ENCODE data around the gene MEF2C. TPM values are rescaled to one million over a fixed set of nuclear protein-coding genes. Genes with fewer than 3 reads are reported as not detected.

Gene MEF2C
- total RNA-seq, 1 experiment from 2014 or later: 2.4 TPM

DNA sequence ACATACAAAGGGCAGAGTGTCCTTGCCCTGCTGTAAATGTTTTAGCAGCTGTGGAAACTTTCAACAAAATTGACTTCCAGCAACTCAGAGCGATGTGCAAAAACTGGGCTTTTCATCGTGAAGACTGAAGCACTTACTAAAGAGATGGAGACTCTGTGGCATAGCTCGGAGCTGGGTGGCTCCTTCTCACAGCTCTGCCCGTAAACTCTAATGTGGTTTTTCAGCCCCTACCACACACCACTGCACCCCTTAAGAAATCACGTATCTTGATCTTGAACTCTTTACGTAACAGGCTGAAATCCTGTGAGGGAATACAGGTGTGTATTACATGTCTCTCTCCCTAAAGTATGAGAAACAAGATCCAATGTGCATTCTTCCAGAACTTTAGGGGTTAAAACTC is 124.4 kb downstream of the MEF2C start:
- DNase-seq (ENCODE audit: low spot score): no peak

DNA sequence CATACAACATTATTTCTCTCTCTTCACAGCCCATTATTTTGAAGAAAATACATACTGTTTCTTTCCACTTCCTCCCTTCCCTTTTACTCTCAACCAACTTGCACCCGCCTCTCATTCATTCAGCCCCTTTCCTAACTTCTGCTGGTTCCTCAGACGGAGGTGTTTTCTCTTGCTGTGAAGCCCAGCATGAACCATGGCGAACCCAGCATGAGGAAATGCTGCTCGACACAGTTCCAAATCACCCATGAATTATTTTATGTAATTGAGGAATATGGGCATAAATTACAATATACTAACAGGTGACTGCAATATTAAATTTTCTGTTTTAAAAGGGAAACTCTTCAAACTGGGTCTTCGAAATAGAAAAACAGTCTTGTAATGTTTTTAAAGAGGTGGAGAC is 124.8 kb downstream of the MEF2C start:
- no peak for DNase-seq (ENCODE audit: low spot score)

DNA sequence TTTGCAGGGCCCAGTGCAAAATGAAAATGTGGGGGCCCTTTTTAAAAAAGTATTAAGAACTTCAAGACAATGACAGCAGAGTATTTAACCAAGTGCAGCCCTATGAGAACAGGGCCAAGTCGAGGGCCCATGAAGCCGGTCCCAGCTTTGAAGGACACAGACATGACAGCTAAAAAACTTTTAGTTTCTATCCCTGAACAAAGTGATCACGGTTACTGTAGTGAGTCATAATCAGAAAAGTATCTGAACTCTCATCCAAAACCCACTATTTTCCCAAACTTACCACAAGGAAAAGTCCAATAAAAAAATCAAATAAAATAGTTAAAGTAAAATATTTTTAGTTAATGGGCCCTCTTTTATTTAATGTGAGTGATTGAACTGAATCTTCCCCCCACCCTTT is 126.0 kb downstream of the MEF2C start:
- no peak for DNase-seq (ENCODE audit: low spot score)

DNA sequence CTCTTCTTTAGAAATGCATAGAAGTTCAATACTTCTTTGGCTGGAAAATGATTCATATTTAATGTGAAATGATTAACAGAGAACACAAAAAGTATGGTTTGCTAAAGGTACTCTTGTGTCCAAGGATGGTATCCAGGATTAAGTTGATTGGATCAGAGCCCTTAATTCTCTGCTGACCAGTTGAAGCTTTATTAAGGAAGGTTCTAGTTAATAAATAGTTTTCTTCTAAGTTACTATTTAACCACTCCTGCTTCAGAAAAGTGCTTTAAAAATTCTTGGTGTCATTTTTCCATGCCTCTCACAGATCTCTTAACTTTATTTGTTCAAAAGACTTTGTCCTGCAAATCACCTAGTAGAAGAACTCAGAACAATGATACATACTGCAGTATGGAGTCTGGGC is 134.3 kb downstream of the MEF2C start:
- DNase-seq (ENCODE audit: low spot score): no peak

DNA sequence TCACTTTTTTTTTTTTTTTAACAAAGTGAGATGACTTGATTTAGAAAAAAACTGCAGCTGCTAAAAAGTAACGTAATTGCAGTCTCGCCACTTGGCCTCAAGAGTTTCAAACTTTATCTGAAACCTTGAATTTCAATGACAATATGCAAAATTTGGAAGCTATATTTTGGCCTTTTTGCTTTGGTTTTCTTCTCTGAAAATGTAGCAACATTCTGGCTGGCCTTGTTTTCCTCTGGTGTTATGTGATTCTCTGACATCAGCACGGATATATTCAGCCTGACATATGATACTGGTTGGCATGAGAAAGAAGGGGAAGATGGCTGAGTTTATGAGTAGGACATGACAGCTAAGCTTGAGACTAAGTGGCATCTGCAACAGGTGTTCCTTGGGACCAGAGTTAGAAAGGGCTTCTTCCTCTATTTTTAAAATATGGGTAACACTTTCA is 136.5 kb downstream of the MEF2C start:
- no peak for DNase-seq (ENCODE audit: low spot score)

DNA sequence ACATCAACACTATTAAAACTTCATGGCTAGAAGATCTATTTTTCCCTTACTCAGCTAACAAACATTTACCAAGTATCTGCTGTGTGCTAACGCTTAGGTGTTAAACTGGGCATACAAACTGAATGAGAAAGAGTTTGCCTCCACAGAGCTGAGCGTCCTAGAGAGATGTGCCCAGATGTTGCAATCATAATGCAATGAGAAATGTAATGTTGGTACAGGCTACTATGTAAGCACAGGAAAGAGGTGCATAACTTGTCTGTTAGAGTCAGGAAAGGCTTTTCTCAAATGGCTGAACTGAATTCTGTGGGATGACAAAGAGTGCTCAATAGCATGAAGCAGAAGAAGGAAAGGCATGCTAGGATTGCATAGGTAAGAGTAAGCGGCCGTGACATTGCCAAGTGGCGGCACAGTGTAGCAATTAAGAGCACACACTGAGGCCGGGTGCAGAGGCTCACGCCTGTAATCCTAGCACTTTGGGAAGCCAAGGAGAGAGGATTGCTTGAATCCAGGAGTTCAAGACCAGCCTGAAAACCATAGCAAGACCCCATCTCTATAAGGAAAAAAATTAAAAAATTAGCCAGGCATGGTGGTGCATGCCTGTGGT is 137.8 kb downstream of the MEF2C start:
- no peak for DNase-seq (ENCODE audit: low spot score)

DNA sequence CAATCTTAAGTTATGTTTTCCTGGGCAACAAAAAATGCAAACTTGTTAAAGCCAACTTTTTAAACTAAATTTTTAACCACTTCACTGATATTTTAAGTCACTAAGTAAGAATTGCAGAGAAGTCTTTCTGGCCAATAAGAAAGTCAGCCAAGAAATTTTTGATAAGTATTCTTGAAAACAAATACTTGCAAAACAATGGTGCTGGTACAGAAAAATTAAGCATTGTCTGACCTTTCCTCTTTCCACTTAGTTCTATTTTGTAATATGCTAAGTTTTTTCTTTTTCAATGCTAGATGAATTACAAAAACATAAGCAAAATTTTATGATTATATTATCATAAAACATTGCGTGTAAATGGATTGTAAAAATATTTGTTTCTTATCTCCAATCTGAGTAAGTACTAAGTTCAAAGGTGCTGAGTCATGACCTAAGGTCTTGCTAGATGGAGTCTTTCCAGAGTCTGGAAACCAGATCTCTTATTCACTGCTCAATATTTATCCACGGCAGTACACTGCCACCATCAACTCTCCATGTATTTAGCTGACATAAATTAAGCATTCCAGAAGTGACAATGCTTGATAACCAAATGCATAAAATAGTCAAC is 139.7 kb downstream of the MEF2C start:
- DNase-seq (ENCODE audit: low spot score): no peak

DNA sequence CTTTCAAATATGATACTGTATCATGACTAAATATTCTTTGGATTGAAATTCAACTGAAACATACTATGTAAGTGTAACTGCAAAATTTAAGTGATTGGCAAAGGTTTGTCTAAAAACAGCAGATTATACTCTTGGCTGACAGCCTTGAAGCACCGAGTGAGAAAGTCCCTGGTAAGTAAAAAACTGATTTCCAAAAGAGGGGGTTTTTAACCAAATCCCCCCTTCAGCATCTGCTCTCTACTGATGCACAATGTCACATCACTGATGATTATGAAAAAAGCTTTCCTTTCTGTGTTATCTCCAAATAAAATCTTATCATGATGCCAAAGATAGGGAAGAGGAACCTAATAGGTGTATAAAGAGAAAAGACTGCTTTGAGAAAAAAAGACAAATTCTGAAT is 141.0 kb downstream of the MEF2C start:
- DNase-seq (ENCODE audit: low spot score): no peak

DNA sequence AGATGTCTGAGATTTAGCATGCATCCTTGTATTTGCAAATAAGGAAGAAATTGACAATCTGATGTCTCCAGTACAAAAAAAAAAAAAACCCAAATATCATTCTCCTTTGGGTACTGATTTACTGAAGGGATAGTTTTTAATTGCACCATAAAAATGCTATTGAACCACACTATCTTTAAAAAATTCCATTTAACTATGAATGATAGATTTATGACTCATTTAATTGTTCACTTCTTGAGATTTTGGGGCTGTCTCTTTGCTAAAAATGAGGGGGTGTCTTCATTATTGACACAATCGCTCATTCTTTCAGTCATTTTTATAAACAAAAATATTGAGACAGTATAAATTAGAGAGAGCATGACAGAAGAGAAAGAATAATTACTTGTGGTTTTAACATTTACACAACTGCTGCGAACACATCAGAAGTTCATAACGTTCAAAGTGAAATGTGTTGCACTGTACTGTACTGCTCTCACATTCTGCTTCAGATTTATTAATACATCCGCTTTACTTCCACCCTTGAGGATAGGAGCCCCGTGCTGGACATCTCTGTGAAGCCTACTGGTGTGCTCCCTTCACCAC is 142.3 kb downstream of the MEF2C start:
- DNase-seq (ENCODE audit: low spot score): no peak

DNA sequence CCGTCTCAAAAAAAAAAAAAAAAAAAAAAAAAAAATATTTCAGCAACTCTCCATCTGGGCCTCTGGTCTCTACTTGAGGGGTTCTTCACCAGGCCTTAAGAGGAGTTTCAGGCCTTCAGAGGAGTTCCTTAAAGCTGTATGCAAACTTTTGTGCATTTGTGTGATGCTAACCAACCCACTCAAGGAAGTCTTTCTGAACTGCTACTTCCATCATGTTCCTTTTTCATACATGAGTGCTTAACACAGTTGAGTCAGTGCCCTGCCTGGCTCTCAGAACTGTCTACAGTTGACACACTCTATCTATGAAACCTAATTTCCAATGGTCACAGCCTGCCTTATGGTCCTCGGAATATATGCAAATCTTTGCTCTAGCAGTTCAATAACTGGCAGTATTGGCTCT is 146.5 kb downstream of the MEF2C start:
- no peak for DNase-seq (ENCODE audit: low spot score)

DNA sequence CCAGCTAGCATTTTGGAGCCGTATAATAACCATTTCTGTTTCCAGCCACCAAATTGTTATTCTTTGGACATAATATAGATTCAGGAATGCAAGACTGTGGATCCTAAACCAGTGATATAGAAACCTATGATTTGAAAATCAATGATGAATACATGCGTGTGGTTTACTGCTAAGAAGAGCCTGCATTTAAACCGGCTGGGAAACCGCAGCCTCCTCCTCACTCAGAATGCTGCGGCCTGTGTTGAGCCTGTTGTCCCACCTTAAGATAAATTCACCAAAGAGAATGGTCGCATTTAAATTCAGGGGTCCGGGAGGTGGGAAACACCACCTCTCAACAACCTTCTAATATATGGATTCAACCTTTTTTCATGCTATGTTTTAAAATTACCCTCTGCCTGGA is 148.0 kb downstream of the MEF2C start:
- DNase-seq (ENCODE audit: low spot score): no peak

DNA sequence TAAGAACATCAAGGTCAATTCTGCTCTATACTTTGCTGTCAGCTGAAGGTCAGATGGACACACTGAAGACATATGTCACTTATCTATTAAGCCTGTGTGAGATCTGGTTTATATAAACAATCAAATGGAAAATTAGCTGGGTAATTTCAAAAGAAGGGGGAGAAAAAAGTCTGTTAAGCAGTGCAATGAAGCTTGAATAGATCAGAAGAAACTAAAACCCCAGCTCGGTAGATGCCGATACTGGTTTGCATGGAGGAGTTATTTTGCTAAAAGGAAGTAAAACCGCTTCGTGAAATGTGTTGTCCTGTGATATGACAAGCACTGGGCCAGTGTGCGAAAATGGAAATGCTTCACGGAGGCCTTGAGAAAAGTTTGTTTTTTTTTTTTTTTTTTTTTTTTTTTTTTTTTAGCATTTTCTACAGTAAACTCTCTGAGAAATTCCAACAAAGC is 148.8 kb downstream of the MEF2C start:
- no peak for DNase-seq (ENCODE audit: low spot score)

DNA sequence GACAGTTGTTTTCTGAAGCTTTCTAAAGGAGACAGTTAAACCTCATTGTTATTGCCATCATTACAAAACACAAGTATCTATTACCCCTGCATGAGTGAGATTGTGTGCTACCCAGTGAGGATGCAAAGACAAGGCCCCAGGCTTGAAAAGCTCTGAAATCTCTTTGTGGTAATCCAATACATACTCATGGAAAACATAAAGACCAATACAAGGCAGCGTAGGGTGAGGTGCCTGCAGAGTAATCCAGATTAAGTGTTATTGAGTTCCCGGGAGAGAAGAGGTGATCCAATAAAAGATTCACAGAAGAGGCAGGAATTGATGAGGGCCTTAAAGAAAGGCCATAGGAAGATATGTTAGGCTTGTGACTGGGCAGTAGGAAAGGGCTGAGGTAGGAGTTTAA is 150.1 kb downstream of the MEF2C start:
- DNase-seq (ENCODE audit: low spot score): no peak

DNA sequence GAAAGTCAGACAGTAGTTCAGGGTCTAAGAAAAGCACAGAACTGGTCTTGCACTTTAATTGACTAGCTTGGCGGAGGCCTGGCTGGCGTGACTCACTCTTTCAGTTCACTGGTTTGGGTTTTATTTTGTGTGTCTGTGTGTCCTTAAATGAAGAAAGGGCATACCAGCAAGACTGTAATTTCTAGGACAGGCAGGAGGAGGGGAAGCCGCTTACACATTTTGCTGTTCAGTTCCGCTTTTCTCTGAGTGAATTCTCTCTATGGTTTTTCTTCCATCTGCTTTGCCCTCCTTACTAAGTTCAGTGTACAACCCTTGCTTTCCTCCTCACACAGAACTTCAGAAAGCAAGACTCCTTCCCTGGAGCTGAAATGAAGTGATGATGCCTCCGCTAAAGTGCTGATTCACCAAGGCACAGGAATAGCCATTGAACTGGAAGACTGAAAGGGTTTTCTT is 150.8 kb downstream of the MEF2C start:
- DNase-seq (ENCODE audit: low spot score): no peak

DNA sequence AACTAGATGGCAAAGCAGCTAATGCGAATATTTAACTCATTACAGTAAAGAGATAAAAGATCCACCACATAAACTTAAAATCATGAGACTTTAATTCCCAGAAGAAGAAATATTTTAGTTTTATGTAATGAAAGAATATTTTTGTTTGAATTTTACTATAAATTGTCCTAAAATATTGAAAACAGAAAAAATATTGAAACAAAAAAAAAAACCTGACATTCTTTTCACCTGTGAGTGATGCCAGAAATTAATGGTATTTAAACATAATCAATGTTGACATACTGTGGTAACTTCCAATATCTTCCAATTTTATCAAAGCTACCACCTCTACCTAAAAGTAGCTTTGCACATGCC is 153.2 kb downstream of the MEF2C start:
- DNase-seq (ENCODE audit: low spot score): no peak

DNA sequence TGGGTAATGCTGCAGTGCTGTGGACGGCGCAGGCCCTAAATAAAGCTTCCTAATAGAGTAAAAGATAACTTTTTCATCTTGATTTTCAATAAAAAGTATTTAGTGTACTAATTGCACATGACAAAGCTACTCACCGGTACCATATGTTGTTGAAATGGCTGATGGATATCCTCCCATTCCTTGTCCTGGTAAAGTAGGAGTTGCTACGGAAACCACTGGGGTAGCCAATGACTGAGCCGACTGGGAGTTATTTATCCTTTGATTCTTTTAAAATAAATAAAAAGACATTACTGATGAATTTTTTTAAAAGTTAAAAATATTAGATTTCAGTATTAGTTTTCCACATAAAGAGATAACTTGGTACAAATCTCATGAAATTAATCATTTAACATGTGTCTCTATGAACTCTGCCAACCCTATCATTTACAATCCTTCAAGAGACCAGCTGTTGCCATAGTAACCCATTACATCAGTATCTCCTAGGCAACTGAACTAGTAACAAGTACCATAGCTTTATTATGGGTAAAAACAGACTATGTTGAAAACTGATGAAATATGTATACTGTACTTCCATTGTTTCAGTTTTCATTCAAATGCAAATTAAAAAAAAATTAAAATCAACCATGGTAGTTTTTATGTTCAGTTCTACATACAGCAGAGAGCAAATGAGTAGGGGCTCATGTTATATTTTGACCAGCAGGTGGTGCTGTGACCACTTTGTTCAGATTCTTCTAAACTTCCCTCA is 153.7 kb downstream of the MEF2C start:
- DNase-seq (ENCODE audit: low spot score): peak; percentile 82

DNA sequence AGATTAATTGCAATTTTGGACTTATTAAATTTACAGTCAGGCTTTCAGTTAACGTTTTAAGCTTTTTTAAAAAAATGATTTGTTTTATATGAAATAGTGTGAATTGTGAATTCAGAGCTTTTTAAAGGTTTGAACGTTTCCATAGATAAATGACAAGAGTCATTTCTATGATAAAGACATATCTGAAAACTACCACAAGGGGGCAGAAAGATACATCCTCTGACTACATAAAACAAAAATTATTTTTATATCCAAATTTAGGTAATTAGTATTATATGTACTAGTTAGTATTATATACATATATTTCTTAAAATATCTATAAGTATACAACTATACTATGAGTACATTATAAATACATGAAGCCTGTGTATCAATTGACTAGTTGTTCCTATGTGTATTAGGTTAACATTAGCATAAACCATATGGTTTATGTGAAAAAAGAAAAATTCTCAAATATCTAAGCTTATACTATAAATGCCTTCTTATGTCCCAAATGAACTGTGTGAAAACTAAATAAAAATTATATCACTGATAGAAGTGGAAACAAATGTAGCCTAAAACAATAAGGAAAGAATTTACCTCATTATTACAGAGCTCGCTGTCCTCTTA is 155.2 kb downstream of the MEF2C start:
- DNase-seq (ENCODE audit: low spot score): no peak

DNA sequence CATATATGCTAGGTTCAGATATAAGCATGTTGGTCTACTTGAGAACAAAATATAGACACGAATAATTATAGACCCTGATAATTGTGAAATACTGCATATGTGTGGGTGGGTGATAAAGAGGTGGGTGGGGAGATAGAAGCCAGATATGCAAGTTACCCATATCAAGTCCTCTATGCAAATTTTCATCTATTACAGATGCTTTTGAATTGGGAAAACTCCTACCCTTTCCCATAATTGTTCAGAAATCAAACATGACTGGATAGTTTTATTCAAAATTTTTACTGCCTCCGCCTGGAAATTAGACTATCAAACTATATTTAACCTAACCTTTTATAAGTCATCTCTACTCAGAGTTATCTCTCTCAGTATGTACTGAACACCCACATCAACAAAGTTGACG is 157.5 kb downstream of the MEF2C start:
- no peak for DNase-seq (ENCODE audit: low spot score)

DNA sequence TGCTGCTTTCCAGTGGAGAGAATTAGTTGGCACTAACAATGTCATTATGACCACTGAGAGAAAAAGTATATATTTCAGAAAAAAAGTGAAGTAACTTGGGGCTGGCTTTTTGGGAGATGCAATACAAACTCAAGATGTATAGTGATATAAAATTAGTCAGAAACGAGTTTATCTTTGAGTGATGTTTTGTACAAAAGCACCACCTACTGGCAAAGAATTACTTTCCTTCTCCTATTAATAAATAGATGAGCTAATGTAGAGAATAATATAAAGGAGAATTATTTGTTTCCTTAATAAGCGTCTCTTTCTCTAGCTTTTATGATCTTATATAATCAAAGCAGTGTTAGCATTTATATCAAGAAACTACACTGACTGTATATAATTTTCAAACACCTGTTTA is 158.8 kb downstream of the MEF2C start:
- DNase-seq (ENCODE audit: low spot score): peak; percentile 29

DNA sequence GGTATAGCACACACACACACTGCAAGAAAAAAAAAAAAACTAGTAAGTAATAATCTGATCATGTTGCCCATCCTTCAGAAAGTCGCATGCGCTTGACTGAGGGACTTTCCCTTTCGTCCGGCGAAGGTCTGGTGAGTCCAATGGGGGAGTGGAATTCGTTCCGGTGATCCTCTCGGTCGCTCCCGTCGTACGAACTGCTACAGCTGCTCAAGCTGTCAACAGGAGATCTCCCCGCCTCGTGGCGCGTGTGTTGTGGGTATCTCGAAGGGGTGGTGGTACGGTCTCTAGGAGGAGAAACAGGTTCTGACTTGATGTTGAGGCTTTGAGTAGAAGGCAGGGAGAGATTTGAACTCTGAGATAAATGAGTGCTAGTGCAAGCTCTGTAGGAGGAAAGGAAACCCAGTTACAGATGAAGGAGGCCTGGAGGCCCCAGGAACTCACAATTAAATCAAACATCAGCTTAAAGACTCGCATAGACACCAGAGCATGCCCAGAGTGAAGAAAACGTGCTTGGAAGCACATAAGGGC is 160.4 kb downstream of the MEF2C start:
- DNase-seq (ENCODE audit: low spot score): no peak

DNA sequence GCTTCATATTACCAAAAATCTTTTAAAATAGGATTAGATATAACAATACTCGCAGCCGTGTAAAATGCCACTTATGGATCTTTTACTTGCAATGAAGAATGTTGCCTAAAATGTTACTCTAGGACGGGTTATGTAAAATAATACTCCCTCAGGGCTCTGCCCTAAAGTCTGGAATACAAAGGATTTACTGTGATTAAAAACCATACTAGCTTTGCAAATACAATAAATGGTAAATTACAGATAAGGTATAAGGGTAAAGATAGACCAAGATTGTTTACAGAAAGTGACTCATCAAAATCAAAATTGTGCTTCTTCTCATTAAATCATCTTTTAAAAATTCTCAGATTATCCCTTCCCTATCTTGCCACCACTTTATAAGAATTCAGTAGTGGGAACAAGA is 163.6 kb downstream of the MEF2C start:
- no peak for DNase-seq (ENCODE audit: low spot score)

DNA sequence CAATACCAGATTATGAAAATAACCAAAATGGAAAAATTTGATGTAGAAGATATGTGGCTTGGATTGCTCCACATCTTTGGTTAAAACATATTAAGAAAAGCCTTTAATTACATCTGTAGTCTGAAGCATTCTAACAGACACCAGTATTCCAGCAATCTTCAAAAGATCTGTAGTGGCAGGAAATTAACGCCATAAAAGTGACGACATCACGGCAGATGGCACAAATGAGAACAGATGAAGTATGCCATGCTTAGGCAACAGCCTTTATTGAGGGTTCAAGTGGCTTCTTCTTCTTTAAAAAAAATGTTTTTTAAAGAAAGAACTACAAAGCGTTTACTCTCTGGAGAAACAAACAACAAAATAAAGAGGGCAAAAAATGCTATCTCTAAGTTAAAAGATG is 164.2 kb downstream of the MEF2C start:
- DNase-seq (ENCODE audit: low spot score): no peak
